Sigmoid colon (tissue), 7 donors: ENCODE data around the gene EML6. TPM values are rescaled to one million over a fixed set of nuclear protein-coding genes. Genes with fewer than 3 reads are reported as not detected.

Source experiments
- DNase-seq: peaks from one replicate; pipeline ENCODE4 v3.0.0-alpha.2; 2019
- H3K27ac ChIP-seq, 4 donors: fragments of 200-600 bp; sonication (generic); one replicate each; pipeline ENCODE4 v1.5.1; 2016 to 2019; ENCODE audit warnings: mild to moderate bottlenecking in 1 of 4
- H3K27me3 ChIP-seq, 3 donors: fragments of 200-600 bp; sonication (generic); one replicate each; pipeline ENCODE4 v1.5.1; 2019; ENCODE audit warnings: mild to moderate bottlenecking in 1 of 3
- H3K36me3 ChIP-seq, 4 donors: fragments of 200-600 bp; sonication (generic); one replicate each; pipeline ENCODE4 v1.5.1; 2016 to 2019
- H3K4me1 ChIP-seq, 4 donors: fragments of 200-600 bp; sonication (generic); one replicate each; pipeline ENCODE4 v1.5.1; 2017 to 2019
- H3K4me3 ChIP-seq, 4 donors: fragments of 200-600 bp; sonication (generic); one replicate each; pipeline ENCODE4 v1.5.1; 2017 to 2019; ENCODE audit warnings: mild to moderate bottlenecking in 2 of 4, moderate library complexity in 1 of 4
- H3K9me3 ChIP-seq, 4 donors: fragments of 200-600 bp in 3 of 4; sonication (generic) in 3 of 4; one replicate each; pipeline versions ENCODE4 v1.5.1 to v1.6.1; 2013 to 2019
- EP300 ChIP-seq, 4 donors: sonication (generic); formaldehyde crosslinking; IDR thresholded peaks; one replicate each; pipeline ENCODE4 v1.6.1; 2017; ENCODE audit warnings: antibody characterized with exemption in 4 of 4
- POLR2A ChIP-seq, 2 donors: fragments of 450-650 bp; IDR thresholded peaks; one replicate each; pipeline ENCODE4 v1.6.1; 2016; ENCODE audit warnings: antibody characterized with exemption in 2 of 2, mild to moderate bottlenecking in 2 of 2, moderate library complexity in 2 of 2
- POLR2AphosphoS5 ChIP-seq, 4 donors: sonication (generic); formaldehyde crosslinking; IDR thresholded peaks; one replicate each; pipeline ENCODE4 v1.6.1; 2017; ENCODE audit warnings: antibody characterized with exemption in 4 of 4
- WGBS, 2 donors: extraction: QIAGEN DNeasy Blood & Tissue Kit; methylation state at CpG; one replicate each; pipeline ENCODE4 v1.1.7; 2013; 5-methylcytosine and 5-hydroxymethylcytosine counted together
- intact Hi-C: fragments of 100-400 bp; cut with DNase I; formaldehyde crosslinking; loops from one replicate; pipeline ENCODE4 v1.15.1; 2023
- polyA plus RNA-seq, 3 donors: library from polyadenylated mRNA; stranded (reverse); fragments of 200-250 nt; gene quantifications; one replicate each; pipeline ENCODE4 v1.2.3, GENCODE V29; 2013
- total RNA-seq, 4 donors: library from RNA; depleted of rRNA; stranded (reverse); fragments of >200 nt; gene quantifications; one replicate each; pipeline ENCODE4 v1.1.0, GENCODE V29; 2016
- TF ChIP-seq, protein P1 (sequence below), 4 experiments: fragments of 450-650 bp in 3 of 4; fragments of 200-600 bp in 1 of 4; IDR thresholded peaks; one replicate each; pipeline ENCODE4 v1.5.1; 2016 to 2019; ENCODE audit warnings: antibody characterized with exemption in 4 of 4, mild to moderate bottlenecking in 3 of 4, moderate library complexity in 2 of 4
- donor health status: healthy with polysubstance abuse.
- donor health status: Bipolar disorder and iron deficiency.
- donor health status: healthy.

Gene EML6
- total and polyA plus RNA-seq, 7 donors: 0.46 to 2.2 (median 1.2) TPM

DNA sequence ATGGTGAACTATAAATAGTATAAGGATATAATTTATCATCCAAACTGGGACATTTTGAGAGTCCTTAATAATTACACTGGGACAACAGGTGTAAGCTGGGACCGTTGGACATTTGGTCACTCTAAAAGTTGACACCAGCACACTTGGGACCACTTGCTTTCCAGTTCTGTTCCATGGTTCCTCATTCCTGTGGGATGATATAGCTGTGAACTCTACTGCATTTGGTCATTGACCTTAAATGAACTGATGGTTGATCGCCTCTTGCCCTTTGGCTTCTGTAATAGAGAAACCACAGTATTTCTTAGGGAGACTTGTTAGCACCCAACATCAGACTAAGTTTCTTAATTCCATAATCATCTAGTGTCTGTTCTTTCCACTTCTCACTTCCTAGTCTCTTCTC, 46.7 kb downstream of the EML6 start:
- H3K36me3 ChIP-seq: no peaks in the 10 kb centered on the region
- H3K4me1 ChIP-seq: no peaks in the 10 kb centered on the region
- no peak overlapping the region for H3K27ac ChIP-seq
- intact Hi-C loops: no loop called here
- 80 to 85% methylated on average over 2 of the region's 2 CpGs for WGBS, 2 donors
- TF ChIP-seq EP300 (IDR thresholded peaks at IDR 0.05) (no peak), POLR2AphosphoS5 (IDR thresholded peaks at IDR 0.05) (no peak), POLR2A (IDR thresholded peaks at IDR 0.05) (no peak)
- TF ChIP-seq, protein P1, sequence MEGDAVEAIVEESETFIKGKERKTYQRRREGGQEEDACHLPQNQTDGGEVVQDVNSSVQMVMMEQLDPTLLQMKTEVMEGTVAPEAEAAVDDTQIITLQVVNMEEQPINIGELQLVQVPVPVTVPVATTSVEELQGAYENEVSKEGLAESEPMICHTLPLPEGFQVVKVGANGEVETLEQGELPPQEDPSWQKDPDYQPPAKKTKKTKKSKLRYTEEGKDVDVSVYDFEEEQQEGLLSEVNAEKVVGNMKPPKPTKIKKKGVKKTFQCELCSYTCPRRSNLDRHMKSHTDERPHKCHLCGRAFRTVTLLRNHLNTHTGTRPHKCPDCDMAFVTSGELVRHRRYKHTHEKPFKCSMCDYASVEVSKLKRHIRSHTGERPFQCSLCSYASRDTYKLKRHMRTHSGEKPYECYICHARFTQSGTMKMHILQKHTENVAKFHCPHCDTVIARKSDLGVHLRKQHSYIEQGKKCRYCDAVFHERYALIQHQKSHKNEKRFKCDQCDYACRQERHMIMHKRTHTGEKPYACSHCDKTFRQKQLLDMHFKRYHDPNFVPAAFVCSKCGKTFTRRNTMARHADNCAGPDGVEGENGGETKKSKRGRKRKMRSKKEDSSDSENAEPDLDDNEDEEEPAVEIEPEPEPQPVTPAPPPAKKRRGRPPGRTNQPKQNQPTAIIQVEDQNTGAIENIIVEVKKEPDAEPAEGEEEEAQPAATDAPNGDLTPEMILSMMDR (IDR thresholded peaks at IDR 0.05): no peak
- DNase-seq: no peak
- H3K4me3 ChIP-seq: no peak overlapping the region
- H3K9me3 ChIP-seq: peaks cover 0 to 3% (median 0%) of the 10 kb centered on the region in 4 donors
- no peaks in the 10 kb centered on the region for H3K27me3 ChIP-seq

DNA sequence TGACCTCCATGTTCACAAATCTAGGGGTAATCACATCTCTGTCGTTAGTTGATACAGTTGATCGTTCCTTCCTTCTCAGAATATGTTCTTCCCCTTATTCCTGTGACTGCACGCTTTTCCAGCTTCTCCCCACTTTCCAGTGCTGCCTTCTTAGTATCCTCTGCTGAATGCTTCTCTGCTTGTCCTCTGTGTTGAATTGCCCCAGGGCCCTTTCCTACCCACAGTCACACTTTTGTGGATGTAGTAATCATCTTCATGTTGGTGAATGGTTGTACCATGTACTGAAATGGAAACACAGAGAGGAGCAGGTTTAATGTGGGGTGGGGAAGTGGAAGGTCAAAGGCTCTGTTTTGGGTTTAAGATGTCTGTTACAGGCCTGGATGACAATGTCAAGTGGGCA, 47.2 kb downstream of the EML6 start:
- no peak for DNase-seq
- TF ChIP-seq POLR2AphosphoS5 (IDR thresholded peaks at IDR 0.05): no peak
- intact Hi-C loops: no loop called here
- no peaks in the 10 kb centered on the region for H3K27me3 ChIP-seq
- H3K9me3 ChIP-seq: peaks cover 0 to 5% (median 0%) of the 10 kb centered on the region in 4 donors
- H3K36me3 ChIP-seq: no peaks in the 10 kb centered on the region
- whole genome bisulfite sequencing, 2 donors: 77 to 89% methylated on average over 3 of the region's 3 CpGs
- H3K4me3 ChIP-seq: no peak overlapping the region
- no peaks in the 10 kb centered on the region for H3K4me1 ChIP-seq
- H3K27ac ChIP-seq: no peak overlapping the region

DNA sequence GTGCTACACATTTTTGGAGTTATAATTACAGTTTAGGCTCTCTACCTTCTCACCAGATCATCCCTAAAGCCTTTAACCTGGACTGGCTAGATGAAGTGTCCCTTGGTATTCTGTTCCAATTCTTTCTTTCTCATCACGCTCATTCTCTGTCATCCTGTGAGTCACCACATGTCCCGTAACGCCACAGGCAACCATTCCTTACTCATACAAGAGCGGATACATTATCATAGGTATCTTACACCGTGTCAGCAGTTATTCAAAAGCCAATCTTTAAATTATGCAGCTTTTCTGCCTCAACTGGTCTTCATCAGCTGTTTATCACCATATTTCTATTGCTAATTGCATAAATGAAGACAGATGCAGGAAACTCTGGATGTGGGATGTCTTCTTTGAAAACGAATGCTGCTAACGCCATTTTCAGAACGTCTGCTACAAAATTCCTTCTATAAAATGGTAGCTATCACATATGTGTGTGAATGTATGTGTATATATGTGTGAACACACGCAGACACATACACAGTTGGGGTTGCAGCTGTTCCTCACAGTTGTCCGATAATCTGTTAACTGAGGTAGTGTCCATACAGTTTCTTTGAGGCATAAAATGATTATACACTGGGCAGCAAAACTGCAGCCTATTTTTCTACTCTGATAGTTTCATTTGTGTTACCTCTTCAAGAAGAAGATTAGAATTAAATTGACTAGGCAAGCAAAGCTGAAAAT, 47.9 kb downstream of the EML6 start:
- Histone ChIP-seq H3K27ac (no peak overlapping the region), H3K9me3 (peaks cover 0 to 5% (median 0%) of the 10 kb centered on the region in 4 donors), H3K36me3 (no peaks in the 10 kb centered on the region), H3K27me3 (no peaks in the 10 kb centered on the region), H3K4me3 (no peak overlapping the region), H3K4me1 (no peaks in the 10 kb centered on the region)
- intact Hi-C loops: no loop called here
- WGBS, 2 donors: 94 to 95% methylated on average over 10 of the region's 10 CpGs
- no peak for DNase-seq
- TF ChIP-seq, protein P1 (IDR thresholded peaks at IDR 0.05): no peak
- TF ChIP-seq POLR2A (IDR thresholded peaks at IDR 0.05): no peak
- no peak for TF ChIP-seq EP300 (IDR thresholded peaks at IDR 0.05)
- no peak for TF ChIP-seq POLR2AphosphoS5 (IDR thresholded peaks at IDR 0.05)

DNA sequence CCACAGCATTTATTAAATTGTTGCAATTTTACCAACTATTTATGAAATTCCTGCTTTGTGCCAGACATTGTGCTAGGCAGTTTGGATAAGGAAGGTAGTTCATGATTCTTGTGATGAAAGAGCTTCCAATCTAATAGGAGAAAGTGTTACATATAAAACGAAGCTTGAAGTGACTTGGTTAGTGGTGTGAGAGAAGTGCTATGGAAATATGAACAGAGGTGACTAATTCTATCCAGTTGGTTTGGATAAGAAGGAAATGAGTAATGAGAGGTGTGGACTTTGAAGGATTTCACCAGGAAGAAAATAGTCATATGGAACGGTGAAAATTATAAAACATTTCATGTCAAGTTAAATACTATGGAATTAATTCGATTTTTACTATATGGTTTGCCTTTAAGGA, 48.6 kb downstream of the EML6 start:
- intact Hi-C loops: no loop called here
- Histone ChIP-seq H3K4me1 (no peaks in the 10 kb centered on the region), H3K27me3 (no peaks in the 10 kb centered on the region), H3K9me3 (peaks cover 0 to 5% (median 0%) of the 10 kb centered on the region in 4 donors), H3K27ac (no peak overlapping the region), H3K36me3 (no peaks in the 10 kb centered on the region), H3K4me3 (no peak overlapping the region)
- TF ChIP-seq EP300 (IDR thresholded peaks at IDR 0.05) (no peak), POLR2AphosphoS5 (IDR thresholded peaks at IDR 0.05) (no peak), POLR2A (IDR thresholded peaks at IDR 0.05) (no peak)
- TF ChIP-seq, protein P1 (IDR thresholded peaks at IDR 0.05): no peak
- 76 to 84% methylated on average over 3 of the region's 3 CpGs for WGBS, 2 donors
- DNase-seq: no peak

DNA sequence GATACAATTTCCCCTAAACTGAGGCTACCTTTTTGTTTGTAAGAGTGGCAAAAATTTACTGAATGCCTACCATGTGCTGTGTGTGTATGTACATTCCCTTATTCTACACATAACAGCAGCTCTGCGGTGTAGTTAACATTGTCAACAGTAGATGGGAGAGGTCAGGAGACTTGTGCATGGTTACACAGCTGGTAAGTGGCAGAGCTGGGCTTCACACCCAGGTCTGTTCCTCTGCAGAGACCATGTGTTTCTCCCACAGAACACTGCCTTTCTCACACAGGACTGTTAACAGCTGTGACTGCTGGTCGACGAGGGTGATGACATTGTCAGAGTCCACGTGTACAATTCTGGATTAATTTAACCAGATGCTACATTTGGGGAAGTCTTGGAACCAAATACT, 49.1 kb downstream of the EML6 start:
- TF ChIP-seq POLR2A (IDR thresholded peaks at IDR 0.05) (no peak), EP300 (IDR thresholded peaks at IDR 0.05) (no peak), POLR2AphosphoS5 (IDR thresholded peaks at IDR 0.05) (no peak)
- TF ChIP-seq, protein P1 (IDR thresholded peaks at IDR 0.05): no peak
- 68 to 84% methylated on average over 4 of the region's 4 CpGs for WGBS, 2 donors
- intact Hi-C loops: no loop called here
- Histone ChIP-seq H3K27me3 (no peaks in the 10 kb centered on the region), H3K27ac (no peak overlapping the region), H3K4me3 (no peak overlapping the region), H3K36me3 (no peaks in the 10 kb centered on the region), H3K4me1 (no peaks in the 10 kb centered on the region), H3K9me3 (peaks cover 0 to 5% (median 0%) of the 10 kb centered on the region in 4 donors)
- no peak for DNase-seq
